WTC11 (cell line): ENCODE results near the gene GPATCH11. TPM values are rescaled to one million over a fixed set of nuclear protein-coding genes. Genes with fewer than 3 reads are reported as not detected.

Experiments used
- ATAC-seq: fragments of 200-7000 bp; cut with Tn5 transposase; 2 replicates; pipeline ENCODE4 v1.10.0; 2021; ENCODE audit warnings: mild to moderate bottlenecking, moderate library complexity
- CTCF ChIA-PET: fragments of 300-600 bp; sonication (Branson Sonifier 250); formaldehyde crosslinking; loops from one replicate; lab custom pipeline; 2021; ENCODE audit warnings: antibody characterized with exemption; lab: Charles Lee
- POLR2A ChIA-PET: fragments of 350-600 bp; sonication (Branson Sonifier 250); formaldehyde crosslinking; loops from one replicate; lab custom pipeline; 2021; ENCODE audit warnings: antibody characterized with exemption; lab: Charles Lee
- DNase-seq: peaks from one replicate; pipeline ENCODE4 v3.0.0; 2021; ENCODE audit warnings: low spot score
- H3K27ac Mint-ChIP-seq: 2 replicates; pipeline ENCODE4 v1.8.0; 2021; ENCODE audit warnings: mixed read lengths
- H3K27me3 Mint-ChIP-seq: 2 replicates; pipeline ENCODE4 v1.8.0; 2021; ENCODE audit warnings: low read depth, mild to moderate bottlenecking, moderate library complexity, mixed read lengths
- H3K36me3 Mint-ChIP-seq: 2 replicates; pipeline ENCODE4 v1.8.0; 2021; ENCODE audit warnings: mixed read lengths
- H3K4me1 Mint-ChIP-seq: 2 replicates; pipeline ENCODE4 v1.8.0; 2022; ENCODE audit warnings: mixed read lengths
- H3K4me3 Mint-ChIP-seq: 2 replicates; pipeline ENCODE4 v1.8.0; 2021; ENCODE audit warnings: mild to moderate bottlenecking, moderate library complexity, mixed read lengths
- H3K9me3 Mint-ChIP-seq: 2 replicates; pipeline ENCODE4 v1.8.0; 2021; ENCODE audit warnings: mixed read lengths
- ATF6 ChIP-seq: sonication (generic); formaldehyde crosslinking; IDR thresholded peaks from 2 replicates; pipeline ENCODE4 v1.8.1; 2023; ENCODE audit warnings: mild to moderate bottlenecking, missing genetic modification reagents
- CDX4 ChIP-seq: fragments of 250-450 bp; sonication (Bioruptor Pico); IDR thresholded peaks from 2 replicates; pipeline ENCODE4 v1.9.0; 2021; ENCODE audit warnings: moderate library complexity, mild to moderate bottlenecking, inconsistent platforms, borderline replicate concordance
- E2F1 ChIP-seq: sonication (generic); formaldehyde crosslinking; IDR thresholded peaks from 2 replicates; pipeline ENCODE4 v1.8.0; 2022; ENCODE audit warnings: mild to moderate bottlenecking, missing genetic modification reagents
- E2F5 ChIP-seq: sonication (generic); formaldehyde crosslinking; IDR thresholded peaks from 2 replicates; pipeline ENCODE4 v1.8.1; 2022; ENCODE audit warnings: mild to moderate bottlenecking, moderate library complexity, missing genetic modification reagents
- EMX1 ChIP-seq: fragments of 250-450 bp; sonication (Bioruptor Pico); IDR thresholded peaks from 2 replicates; pipeline ENCODE4 v1.8.0; 2021; ENCODE audit warnings: mild to moderate bottlenecking
- ESRRA ChIP-seq: sonication (generic); formaldehyde crosslinking; IDR thresholded peaks from 2 replicates; pipeline ENCODE4 v1.8.1; 2022; ENCODE audit warnings: mild to moderate bottlenecking, missing genetic modification reagents, borderline replicate concordance
- ETV6 ChIP-seq: sonication (generic); formaldehyde crosslinking; IDR thresholded peaks from 2 replicates; pipeline ENCODE4 v1.8.1; 2022; ENCODE audit warnings: mild to moderate bottlenecking, missing genetic modification reagents
- GTF2I ChIP-seq: fragments of 250-450 bp; sonication (Bioruptor Pico); conservative IDR thresholded peaks from 2 replicates; pipeline ENCODE4 v1.4.0; 2021; ENCODE audit warnings: mild to moderate bottlenecking
- HMGXB4 ChIP-seq: sonication (generic); formaldehyde crosslinking; IDR thresholded peaks from 2 replicates; pipeline ENCODE4 v1.8.1; 2023; ENCODE audit warnings: mild to moderate bottlenecking, moderate library complexity, missing genetic modification reagents
- MLX ChIP-seq: sonication (generic); formaldehyde crosslinking; IDR thresholded peaks from 2 replicates; pipeline ENCODE4 v1.8.1; 2023; ENCODE audit warnings: mild to moderate bottlenecking, missing genetic modification reagents, moderate library complexity
- NFATC4 ChIP-seq: fragments of 250-450 bp; sonication (Bioruptor Pico); IDR thresholded peaks from 2 replicates; pipeline ENCODE4 v1.9.0; 2021; ENCODE audit warnings: mild to moderate bottlenecking
- RORB ChIP-seq: fragments of 250-450 bp; sonication (Bioruptor Pico); IDR thresholded peaks from 2 replicates; pipeline ENCODE4 v1.9.0; 2021; ENCODE audit warnings: mild to moderate bottlenecking
- TEAD4 ChIP-seq: sonication (generic); formaldehyde crosslinking; IDR thresholded peaks from 2 replicates; pipeline ENCODE4 v1.8.0; 2022; ENCODE audit warnings: mild to moderate bottlenecking, missing genetic modification reagents
- TP53 ChIP-seq: sonication (generic); formaldehyde crosslinking; IDR thresholded peaks from 2 replicates; pipeline ENCODE4 v1.8.1; 2023; ENCODE audit warnings: mild to moderate bottlenecking, missing genetic modification reagents
- ZNF281 ChIP-seq: sonication (generic); formaldehyde crosslinking; IDR thresholded peaks from 2 replicates; pipeline ENCODE4 v1.8.0; 2023; ENCODE audit warnings: mild to moderate bottlenecking, missing genetic modification reagents
- ZNF416 ChIP-seq: fragments of 250-450 bp; sonication (Bioruptor Pico); IDR thresholded peaks from 2 replicates; pipeline ENCODE4 v1.9.0; 2021; ENCODE audit warnings: mild to moderate bottlenecking, inconsistent platforms
- ZNF423 ChIP-seq: fragments of 250-450 bp; sonication (Bioruptor Pico); IDR thresholded peaks from 2 replicates; pipeline ENCODE4 v2.1.2; 2022; ENCODE audit warnings: mild to moderate bottlenecking, moderate library complexity
- total RNA-seq: library from RNA; stranded (reverse); gene quantifications from 3 replicates; pipeline ENCODE4 v1.2.3, GENCODE V29; 2021
- TF ChIP-seq, protein P1 (sequence below): sonication (generic); formaldehyde crosslinking; IDR thresholded peaks from 2 replicates; pipeline ENCODE4 v1.8.1; 2023; ENCODE audit warnings: mild to moderate bottlenecking, missing genetic modification reagents, moderate library complexity
- TF ChIP-seq, protein P2 (sequence below): sonication (generic); formaldehyde crosslinking; conservative IDR thresholded peaks from 2 replicates; pipeline ENCODE4 v1.8.1; 2023; ENCODE audit warnings: mild to moderate bottlenecking, low read depth, missing genetic modification reagents, moderate library complexity

The GPATCH11 gene
- total RNA-seq, 1 experiment from 2014 or later = 3.5 TPM

- peaks cover 32% of the 10 kb centered on the region for H3K36me3 Mint-ChIP-seq
- ATAC-seq (no peak), DNase-seq (no peak)
- no peaks in the 10 kb centered on the region for H3K4me1 Mint-ChIP-seq
- H3K27me3 Mint-ChIP-seq = no peaks in the 10 kb centered on the region
- H3K27ac Mint-ChIP-seq = no peak overlapping the region
- no peak for TF ChIP-seq ZNF423
- no peak for TF ChIP-seq TEAD4 (CRISPR knock-in tag)
- no peak for TF ChIP-seq ZNF416 (CRISPR knock-in tag)
- no peak overlapping the region for H3K4me3 Mint-ChIP-seq
- H3K9me3 Mint-ChIP-seq = no peaks in the 10 kb centered on the region
- POLR2A ChIA-PET = no interaction called here
- CTCF ChIA-PET = no interaction called here
Observed at GRCh38 chr2:37117566-37117965, 33.2 kb downstream of the GPATCH11 start.

- H3K4me1 Mint-ChIP-seq = no peaks in the 10 kb centered on the region
- POLR2A ChIA-PET = no interaction called here
- TF ChIP-seq E2F1 = no peak
- TF ChIP-seq, protein P1, sequence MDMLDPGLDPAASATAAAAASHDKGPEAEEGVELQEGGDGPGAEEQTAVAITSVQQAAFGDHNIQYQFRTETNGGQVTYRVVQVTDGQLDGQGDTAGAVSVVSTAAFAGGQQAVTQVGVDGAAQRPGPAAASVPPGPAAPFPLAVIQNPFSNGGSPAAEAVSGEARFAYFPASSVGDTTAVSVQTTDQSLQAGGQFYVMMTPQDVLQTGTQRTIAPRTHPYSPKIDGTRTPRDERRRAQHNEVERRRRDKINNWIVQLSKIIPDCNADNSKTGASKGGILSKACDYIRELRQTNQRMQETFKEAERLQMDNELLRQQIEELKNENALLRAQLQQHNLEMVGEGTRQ = no peak
- TF ChIP-seq ATF6 (CRISPR knock-in tag) = no peak
- no peak for TF ChIP-seq ZNF416 (CRISPR knock-in tag)
- TF ChIP-seq TP53 (CRISPR knock-in tag) = no peak
- TF ChIP-seq GTF2I (CRISPR knock-in tag) = no peak
- no peak for TF ChIP-seq E2F5 (CRISPR knock-in tag)
- no peak for TF ChIP-seq NFATC4
- no peak for TF ChIP-seq EMX1 (CRISPR knock-in tag)
- TF ChIP-seq, protein P2, sequence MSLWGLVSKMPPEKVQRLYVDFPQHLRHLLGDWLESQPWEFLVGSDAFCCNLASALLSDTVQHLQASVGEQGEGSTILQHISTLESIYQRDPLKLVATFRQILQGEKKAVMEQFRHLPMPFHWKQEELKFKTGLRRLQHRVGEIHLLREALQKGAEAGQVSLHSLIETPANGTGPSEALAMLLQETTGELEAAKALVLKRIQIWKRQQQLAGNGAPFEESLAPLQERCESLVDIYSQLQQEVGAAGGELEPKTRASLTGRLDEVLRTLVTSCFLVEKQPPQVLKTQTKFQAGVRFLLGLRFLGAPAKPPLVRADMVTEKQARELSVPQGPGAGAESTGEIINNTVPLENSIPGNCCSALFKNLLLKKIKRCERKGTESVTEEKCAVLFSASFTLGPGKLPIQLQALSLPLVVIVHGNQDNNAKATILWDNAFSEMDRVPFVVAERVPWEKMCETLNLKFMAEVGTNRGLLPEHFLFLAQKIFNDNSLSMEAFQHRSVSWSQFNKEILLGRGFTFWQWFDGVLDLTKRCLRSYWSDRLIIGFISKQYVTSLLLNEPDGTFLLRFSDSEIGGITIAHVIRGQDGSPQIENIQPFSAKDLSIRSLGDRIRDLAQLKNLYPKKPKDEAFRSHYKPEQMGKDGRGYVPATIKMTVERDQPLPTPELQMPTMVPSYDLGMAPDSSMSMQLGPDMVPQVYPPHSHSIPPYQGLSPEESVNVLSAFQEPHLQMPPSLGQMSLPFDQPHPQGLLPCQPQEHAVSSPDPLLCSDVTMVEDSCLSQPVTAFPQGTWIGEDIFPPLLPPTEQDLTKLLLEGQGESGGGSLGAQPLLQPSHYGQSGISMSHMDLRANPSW (CRISPR knock-in tag) = no peak
- TF ChIP-seq HMGXB4 (CRISPR knock-in tag) = no peak
- no peak for TF ChIP-seq MLX (CRISPR knock-in tag)
- TF ChIP-seq ESRRA (CRISPR knock-in tag) = no peak
- no peak for TF ChIP-seq CDX4
- TF ChIP-seq ETV6 (CRISPR knock-in tag) = no peak
- no peak for TF ChIP-seq ZNF281
- TF ChIP-seq RORB = no peak
- TF ChIP-seq, all 79 proteins: peak for 0
- ATAC-seq (no peak), DNase-seq (no peak)
- no peak overlapping the region for H3K27ac Mint-ChIP-seq
- CTCF ChIA-PET = no interaction called here
- peaks cover 35% of the 10 kb centered on the region for H3K36me3 Mint-ChIP-seq
- no peaks in the 10 kb centered on the region for H3K27me3 Mint-ChIP-seq
- no peak overlapping the region for H3K4me3 Mint-ChIP-seq
- no peaks in the 10 kb centered on the region for H3K9me3 Mint-ChIP-seq
Observed at GRCh38 chr2:37119157-37119556, 34.8 kb downstream of the GPATCH11 start.
